Stomach smooth muscle (tissue), 2 donors: ENCODE data around the gene PKP1.
"Not testable (repeated sequence)": the region's sequence is repeated elsewhere in the genome, so short reads cannot be mapped to it uniquely, and the experiment has no call there.

Experiments
- H3K27ac ChIP-seq: one replicate; pipeline ENCODE4 v1.7.0; 2013; ENCODE audit warnings: mild to moderate bottlenecking, low read length, inconsistent platforms
- H3K27me3 ChIP-seq, 2 donors: one replicate each; pipeline ENCODE4 v1.7.0; 2013; ENCODE audit warnings: low read length in 2 of 2; ENCODE audit not compliant: insufficient read depth in 2 of 2, control insufficient read depth in 1 of 2
- H3K36me3 ChIP-seq, 2 donors: one replicate each; pipeline ENCODE4 v1.7.0; 2013; ENCODE audit warnings: low read length in 2 of 2; ENCODE audit not compliant: control insufficient read depth in 2 of 2, insufficient read depth in 2 of 2
- H3K4me1 ChIP-seq: one replicate; pipeline ENCODE4 v1.7.0; 2013; ENCODE audit warnings: low read length; ENCODE audit not compliant: control insufficient read depth, insufficient read depth
- H3K4me3 ChIP-seq, 2 donors: one replicate each; pipeline ENCODE4 v1.7.0; 2013; ENCODE audit warnings: low read length in 2 of 2
- H3K9ac ChIP-seq, 2 donors: one replicate each; pipeline ENCODE4 v1.7.0; 2013; ENCODE audit warnings: low read length in 2 of 2, mild to moderate bottlenecking in 1 of 2
- H3K9me3 ChIP-seq, 2 donors: one replicate each; pipeline ENCODE4 v1.7.0; 2013; ENCODE audit warnings: low read length in 2 of 2; ENCODE audit not compliant: control insufficient read depth in 2 of 2
- donor health status: healthy.
- donor health status: Pancreatic carcinoma.

Gene PKP1

DNA sequence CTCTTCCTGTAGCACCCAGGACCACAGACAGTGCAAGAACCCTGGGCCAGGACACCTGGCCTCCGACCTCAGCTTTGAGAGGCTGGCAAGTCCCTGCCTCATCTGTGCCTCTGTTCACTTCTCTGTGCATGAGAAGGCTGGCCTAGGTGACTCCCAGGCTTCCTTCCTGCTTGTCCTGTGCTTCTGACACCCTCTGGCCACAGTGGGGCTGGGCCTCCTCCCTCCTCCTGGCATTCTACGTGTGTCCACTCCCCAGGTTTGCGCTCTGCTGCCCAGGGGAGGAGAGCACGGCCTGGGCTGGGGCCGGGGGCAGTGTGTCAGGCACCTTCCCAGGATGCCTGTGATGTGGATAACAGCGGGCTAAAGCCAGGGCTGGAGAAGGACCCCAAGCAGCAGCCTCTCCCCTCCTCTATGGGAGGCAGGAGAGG, 30.3 kb upstream of the PKP1 start:
- H3K27ac ChIP-seq, result no peak overlapping the region
- peaks cover 2% of the 10 kb centered on the region for H3K4me1 ChIP-seq
- H3K9me3 ChIP-seq, result no peaks in the 10 kb centered on the region
- H3K9ac ChIP-seq, result no peak overlapping the region
- no peaks in the 10 kb centered on the region for H3K36me3 ChIP-seq
- no peak overlapping the region for H3K4me3 ChIP-seq
- peaks cover 3% of the 10 kb centered on the region in 2 donors for H3K27me3 ChIP-seq

DNA sequence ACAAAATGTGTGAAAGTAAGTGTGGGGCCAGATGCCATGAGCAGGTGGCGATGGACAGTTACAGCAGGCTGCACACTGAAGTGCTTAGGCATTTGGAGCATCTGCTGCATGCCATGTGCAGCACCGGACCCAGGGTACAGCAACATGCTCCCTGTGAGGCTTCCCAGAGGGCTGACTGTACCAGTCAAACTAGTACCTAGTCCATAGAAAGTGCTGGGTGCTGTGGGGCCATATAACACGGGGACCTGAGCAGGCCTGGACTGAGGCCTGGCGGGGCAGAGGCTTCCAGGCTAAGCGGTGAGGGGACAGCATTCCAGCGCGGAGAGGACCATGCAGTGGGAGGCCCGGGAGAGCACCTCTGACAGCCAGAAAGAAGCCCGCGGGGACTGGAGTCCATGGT, 29.9 kb upstream of the PKP1 start:
- H3K27ac ChIP-seq, result no peak overlapping the region
- no peaks in the 10 kb centered on the region for H3K36me3 ChIP-seq
- no peaks in the 10 kb centered on the region for H3K9me3 ChIP-seq
- no peak overlapping the region for H3K4me3 ChIP-seq
- peaks cover 2% of the 10 kb centered on the region for H3K4me1 ChIP-seq
- no peak overlapping the region for H3K9ac ChIP-seq
- peaks cover 3% of the 10 kb centered on the region in 2 donors for H3K27me3 ChIP-seq

DNA sequence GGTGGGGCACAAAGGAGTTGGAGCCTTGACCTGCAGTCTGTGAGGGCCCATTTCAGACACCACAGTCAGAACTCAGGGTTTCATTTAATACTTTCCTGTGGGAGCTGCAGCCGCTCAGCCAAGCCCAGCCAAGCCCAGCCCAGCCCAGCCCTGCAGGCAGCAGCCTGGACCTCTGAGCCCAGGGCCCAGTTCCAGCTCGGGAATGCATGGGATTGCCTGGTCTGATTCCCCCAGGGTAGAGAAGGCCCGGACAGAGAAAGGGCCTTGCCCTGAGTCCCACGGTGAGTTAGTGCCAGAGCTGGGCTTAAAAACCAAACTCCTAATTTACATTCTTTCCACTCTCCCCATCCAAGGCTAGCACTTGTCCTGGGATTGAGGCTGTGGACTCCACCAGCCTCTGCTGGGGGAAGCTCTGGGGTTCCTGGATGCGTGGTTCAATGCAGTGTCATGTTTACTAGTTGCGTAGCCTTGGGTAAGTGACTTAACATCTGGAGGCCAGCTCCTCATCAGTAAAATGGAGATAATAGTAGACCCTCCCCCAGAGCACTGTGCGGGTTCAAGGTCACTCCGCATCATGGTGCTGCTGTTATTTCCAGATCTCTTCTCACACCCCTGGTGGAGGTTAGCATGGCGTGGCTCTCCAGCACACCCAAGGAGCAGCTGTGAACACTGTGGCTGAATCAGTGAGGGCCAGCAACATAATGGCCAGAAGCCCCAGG, 29.2 kb upstream of the PKP1 start:
- H3K4me3 ChIP-seq, result no peak overlapping the region
- no peaks in the 10 kb centered on the region for H3K9me3 ChIP-seq
- H3K9ac ChIP-seq, result no peak overlapping the region
- peaks cover 3 to 4% of the 10 kb centered on the region in 2 donors for H3K27me3 ChIP-seq
- no peak overlapping the region for H3K27ac ChIP-seq
- H3K4me1 ChIP-seq, result peaks cover 2% of the 10 kb centered on the region
- H3K36me3 ChIP-seq, result no peaks in the 10 kb centered on the region

DNA sequence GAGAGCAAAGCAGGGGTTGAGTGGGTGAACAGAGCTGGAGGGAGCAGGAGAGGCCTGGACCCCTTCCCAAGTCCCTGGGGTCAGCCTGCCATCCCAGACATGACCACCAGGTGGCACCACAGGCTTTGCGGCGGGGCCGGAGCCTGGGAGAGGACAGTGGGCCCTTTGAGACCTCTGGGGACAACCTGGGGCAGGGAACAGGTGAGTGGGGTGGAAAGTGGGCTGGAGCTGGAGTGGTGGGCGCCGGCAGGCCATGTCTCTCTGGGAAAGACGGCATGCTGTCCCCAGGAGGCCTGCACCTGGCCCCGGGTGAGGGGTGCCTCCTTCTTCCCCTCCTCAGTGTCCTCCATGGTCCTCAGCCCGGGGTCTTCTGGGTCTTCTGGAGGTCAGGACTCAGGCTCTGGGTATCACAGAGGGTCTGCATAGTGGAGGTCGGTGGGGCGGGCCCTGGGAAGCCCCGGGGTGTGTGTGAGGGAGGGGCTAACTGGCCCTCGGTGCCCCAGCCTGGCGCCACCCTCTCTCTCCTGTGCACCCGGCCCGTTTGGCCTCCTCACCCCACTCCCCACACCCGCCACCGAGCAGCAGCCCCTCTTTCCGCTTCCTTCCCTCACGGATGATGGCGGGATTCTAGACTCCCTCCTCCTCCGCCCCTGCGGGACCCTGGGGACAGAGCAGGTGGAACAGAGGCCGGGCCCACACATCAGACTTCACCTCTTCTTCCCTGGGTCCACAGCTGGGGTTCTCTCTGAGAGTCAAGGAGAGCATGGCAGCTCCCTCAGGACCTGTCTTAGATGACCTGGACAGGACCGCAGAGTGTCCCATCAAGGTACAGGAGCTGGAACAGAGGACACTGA, 28.5 kb upstream of the PKP1 start:
- peaks cover 4% of the 10 kb centered on the region for H3K4me1 ChIP-seq
- no peaks in the 10 kb centered on the region for H3K9me3 ChIP-seq
- no peak overlapping the region for H3K27ac ChIP-seq
- peaks cover 9 to 10% of the 10 kb centered on the region in 2 donors for H3K27me3 ChIP-seq
- H3K4me3 ChIP-seq, result no peak overlapping the region
- no peak overlapping the region for H3K9ac ChIP-seq
- H3K36me3 ChIP-seq, result no peaks in the 10 kb centered on the region

DNA sequence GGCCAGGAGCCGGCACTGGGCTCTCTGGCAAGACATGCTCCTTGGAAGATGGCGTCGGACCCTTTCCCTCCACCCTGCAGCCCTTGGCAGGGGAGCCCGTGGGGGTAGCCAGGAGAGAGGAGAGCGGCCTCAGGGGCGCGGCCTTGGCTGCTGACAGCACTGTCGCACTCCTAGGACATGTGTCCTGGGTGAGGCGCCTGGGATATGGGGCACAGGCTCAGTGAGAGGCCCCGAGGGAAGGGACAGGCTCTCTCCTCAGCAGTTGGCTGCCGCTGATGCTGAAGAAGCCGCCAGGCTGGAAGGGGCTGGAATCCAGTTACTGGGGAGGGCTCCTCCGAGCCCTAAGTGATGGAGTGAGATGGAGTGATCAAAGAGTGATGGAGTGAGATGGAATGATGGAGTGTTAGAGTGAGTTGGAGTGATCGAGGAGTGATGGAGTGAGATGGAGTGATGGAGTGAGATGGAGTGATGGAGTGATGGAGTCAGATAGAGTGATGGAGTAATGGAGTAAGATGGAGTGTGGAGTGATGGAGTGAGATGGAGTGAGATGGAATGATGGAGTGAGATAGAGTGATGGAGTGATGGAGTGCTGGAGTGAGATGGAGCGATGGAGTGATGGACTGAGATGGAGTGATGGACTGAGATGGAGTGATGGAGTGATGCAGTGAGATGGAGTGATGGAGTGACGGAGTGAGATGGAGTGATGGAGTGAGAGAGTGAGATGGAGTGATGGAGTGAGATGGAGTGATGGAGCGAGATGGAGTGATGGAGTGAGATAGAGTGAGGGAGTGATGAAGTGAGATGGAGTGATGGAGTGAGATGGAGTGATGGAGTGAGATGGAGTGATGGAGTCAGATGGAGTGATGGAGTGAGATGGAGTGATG, 27.6 kb upstream of the PKP1 start:
- Histone ChIP-seq H3K4me3 (no peak overlapping the region), H3K9ac (no peak overlapping the region), H3K36me3 (no peaks in the 10 kb centered on the region), H3K4me1 (peaks cover 7% of the 10 kb centered on the region), H3K27ac (no peak overlapping the region), H3K27me3 (peaks cover 14% of the 10 kb centered on the region in 2 donors), H3K9me3 (no peaks in the 10 kb centered on the region)

DNA sequence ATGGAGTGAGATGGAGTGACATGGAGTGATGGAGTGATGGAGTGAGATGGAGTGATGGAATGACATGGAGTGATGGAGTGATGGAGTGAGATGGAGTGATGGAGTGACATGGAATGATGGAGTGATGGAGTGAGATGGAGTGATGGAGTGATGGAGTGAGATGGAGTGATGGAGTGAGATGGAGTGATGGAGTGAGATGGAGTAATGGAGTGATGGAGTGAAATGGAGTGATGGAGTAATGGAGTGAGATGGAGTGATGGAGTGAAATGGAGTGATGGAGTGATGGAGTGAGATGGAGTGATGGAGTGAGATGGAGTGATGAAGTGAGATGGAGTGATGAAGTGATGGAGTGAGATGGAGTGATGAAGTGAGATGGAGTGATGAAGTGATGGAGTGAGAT, 25.2 kb upstream of the PKP1 start:
- H3K4me1 ChIP-seq, H3K27ac ChIP-seq, H3K4me3 ChIP-seq, H3K9me3 ChIP-seq, H3K36me3 ChIP-seq, H3K9ac ChIP-seq: not testable (repeated sequence)
- H3K27me3 ChIP-seq, result peaks cover 14 to 17% of the 10 kb centered on the region in 2 donors

DNA sequence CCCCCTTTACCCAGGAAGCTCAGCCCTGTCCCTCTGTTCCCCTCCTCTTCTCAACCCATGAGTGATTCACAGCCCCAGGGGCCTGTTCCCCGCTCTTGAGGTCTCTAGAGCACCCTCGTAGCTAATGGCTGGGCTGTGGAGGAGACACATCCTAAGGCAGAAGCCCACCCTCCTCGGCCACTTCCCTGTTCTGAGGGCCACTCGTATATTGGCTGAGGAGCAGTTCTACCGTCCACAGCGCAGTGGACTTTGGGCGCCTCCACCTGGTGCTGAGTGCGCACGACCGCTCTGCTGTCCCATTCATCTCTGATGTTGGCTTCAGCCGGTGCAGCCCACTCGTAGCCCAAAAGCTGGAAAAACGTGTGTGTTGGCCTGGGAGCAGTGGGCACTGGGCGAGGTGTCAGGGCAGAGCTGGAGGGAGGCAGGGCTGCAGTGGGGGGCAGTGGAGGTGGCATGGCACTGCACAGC, 24.5 kb upstream of the PKP1 start:
- Histone ChIP-seq H3K4me1 (peaks cover 7% of the 10 kb centered on the region), H3K36me3 (no peaks in the 10 kb centered on the region), H3K4me3 (no peak overlapping the region), H3K27me3 (peaks cover 14 to 17% of the 10 kb centered on the region in 2 donors), H3K9ac (no peak overlapping the region), H3K27ac (no peak overlapping the region), H3K9me3 (no peaks in the 10 kb centered on the region)

DNA sequence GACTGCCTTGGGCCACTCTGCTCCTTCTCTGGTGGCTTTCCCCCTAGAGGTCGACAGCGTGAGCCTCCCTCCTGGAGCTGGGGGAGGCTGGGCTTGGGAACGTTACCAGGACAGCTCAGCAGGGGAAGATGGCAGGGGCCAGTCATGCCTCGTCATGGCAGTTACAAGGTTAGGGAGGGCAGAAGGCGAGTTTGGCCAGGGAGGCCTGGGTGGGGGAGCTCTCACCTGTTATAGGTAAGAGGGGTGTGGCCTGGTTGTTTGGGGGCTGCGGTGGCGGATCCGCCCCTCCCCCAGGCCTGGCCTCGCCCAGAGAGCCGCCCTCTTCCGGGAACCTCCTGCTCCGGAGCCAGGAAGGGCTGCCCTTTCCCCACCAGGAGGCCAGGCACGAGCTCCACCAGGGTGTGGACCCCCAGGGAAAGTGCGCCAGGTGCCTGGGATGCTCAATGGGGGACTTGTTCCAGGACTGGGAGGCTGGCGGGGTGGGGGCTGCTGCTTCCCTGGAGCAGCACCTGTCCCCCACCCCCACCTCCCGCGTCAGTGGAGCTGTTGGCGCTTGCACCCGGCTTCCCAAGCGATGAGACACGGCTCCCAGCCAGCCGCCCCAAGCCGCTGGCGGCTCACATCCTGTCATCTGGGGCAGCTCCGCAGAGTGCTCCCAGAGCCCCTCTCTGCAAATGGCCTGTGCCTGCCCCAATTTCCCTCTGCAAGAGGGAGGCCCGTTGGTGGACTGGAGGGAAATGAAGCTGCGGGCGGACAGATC, 23.6 kb upstream of the PKP1 start:
- no peak overlapping the region for H3K27ac ChIP-seq
- peaks cover 5% of the 10 kb centered on the region for H3K4me1 ChIP-seq
- H3K36me3 ChIP-seq, result no peaks in the 10 kb centered on the region
- no peaks in the 10 kb centered on the region for H3K9me3 ChIP-seq
- no peak overlapping the region for H3K4me3 ChIP-seq
- no peak overlapping the region for H3K9ac ChIP-seq
- H3K27me3 ChIP-seq, result peaks cover 17 to 22% of the 10 kb centered on the region in 2 donors

DNA sequence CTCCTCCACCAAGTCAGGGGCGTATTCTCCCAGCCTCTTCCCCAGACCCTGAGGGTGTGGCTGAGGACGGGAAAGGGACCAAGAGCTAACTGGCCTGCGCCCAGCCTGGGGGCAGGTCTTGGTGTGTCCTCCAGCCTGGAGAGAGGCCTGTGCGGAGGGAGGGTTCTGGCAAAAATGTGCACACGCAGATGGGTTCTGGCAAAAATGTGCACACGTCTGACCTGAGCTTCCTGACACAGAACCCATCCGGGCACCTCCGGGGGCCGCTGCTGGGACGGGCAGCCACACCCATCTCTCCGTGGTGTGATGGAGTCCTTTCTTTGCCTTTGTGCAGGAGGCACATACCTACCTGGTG, 23.1 kb upstream of the PKP1 start:
- no peaks in the 10 kb centered on the region for H3K36me3 ChIP-seq
- no peaks in the 10 kb centered on the region for H3K9me3 ChIP-seq
- peaks cover 13 to 23% of the 10 kb centered on the region in 2 donors for H3K27me3 ChIP-seq
- H3K4me3 ChIP-seq, result no peak overlapping the region
- H3K9ac ChIP-seq, result no peak overlapping the region
- peaks cover 5% of the 10 kb centered on the region for H3K4me1 ChIP-seq
- no peak overlapping the region for H3K27ac ChIP-seq
